Amniotic stem cell (primary cell): ENCODE measurements around the gene RABAC1.

Experiments used
- DNase-seq: peaks from one replicate; lab custom pipeline; 2025; lab: John Stamatoyannopoulos, UW

RABAC1 gene

DNA sequence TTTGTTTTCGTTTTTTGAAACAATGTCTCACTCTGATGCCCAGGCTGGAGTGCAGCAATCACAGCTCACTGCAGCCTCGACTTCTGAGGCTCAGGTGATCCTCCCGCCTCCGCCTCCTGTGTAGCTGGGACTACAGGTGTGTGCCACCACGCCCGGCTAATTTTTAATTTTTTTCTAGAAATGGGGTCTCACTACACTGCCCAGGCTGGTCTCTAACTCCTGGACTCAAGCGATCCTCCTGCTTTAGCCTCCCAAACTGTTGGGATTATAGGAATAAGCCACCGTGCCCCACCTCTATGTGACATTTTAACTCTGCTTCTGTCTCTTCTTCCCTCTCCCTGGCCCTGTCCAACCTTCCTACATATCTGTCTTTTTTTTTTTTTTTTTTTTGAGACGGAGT, 29.8 kb upstream of the RABAC1 start:
- no peak for DNase-seq

DNA sequence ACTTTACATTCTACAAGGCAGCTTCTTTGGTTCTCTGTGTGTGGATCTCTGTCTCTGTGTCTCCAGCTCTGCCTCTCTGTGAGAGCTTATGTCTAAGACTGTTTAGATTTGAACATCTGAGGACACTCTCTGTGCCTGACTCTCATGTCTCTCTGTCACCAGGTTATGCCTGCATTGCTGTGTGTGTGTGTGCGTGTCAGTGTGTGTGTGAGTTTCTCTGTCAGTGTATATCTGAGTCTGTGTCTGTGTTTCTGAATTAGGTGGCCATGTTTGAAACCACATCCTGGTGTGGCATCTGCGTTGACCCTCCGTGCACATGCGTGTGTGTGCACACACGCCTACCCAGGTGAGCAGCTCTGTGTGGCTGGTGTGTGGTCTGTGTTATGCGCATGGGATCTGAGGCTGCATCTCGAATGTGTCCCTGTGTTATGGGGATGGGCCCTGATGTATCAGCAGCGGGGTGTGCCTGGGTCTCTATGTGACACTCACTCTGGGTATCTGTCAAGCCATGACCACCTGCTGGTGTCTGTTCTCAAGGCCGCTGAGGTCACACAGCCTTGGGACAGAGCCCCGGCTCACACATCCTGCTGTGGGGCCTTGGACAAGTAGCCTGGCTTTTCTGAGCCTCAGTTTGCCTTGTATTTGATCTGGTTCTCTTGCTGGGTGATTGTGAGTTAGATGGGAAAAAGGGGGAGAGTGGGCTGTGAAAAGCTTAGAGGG, 28.2 kb upstream of the RABAC1 start:
- DNase-seq: no peak

DNA sequence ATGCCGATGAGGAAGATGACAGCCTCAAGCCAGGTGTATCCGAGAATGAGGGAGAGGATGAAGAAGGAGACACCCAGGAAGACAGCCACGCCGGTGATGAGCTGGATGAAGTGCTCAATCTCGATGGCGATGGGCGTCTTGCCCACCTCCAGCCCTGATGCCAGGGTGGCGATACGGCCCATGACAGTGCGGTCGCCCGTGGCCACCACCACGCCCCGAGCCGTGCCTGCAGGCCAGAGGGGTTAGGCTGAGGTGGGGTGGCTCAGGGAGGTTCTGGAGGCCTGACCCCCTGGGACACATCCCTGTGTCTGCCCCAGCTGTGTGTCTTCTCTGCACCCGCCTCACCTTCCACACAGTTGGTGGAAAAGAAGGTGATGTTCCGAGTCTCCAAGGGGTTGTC, 25.8 kb upstream of the RABAC1 start:
- DNase-seq: no peak

DNA sequence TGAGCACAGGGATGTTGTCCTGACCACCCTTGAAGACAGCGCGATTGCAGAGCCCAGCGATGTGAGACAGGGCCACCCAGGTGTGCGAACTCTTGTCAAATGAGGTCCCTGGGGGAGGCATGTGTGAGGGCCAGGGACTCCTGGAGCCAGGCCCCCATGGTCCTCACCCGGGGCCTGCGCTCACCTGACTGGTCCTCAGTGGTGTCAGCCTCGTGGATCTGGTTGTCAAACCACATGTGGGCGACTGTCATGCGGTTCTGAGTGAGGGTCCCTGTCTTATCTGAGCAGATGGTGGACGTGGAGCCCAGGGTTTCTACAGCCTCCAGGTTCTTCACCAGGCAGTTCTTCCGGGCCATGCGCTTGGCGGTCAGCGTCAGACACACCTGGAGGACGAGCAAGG, 22.6 kb upstream of the RABAC1 start:
- no peak for DNase-seq

DNA sequence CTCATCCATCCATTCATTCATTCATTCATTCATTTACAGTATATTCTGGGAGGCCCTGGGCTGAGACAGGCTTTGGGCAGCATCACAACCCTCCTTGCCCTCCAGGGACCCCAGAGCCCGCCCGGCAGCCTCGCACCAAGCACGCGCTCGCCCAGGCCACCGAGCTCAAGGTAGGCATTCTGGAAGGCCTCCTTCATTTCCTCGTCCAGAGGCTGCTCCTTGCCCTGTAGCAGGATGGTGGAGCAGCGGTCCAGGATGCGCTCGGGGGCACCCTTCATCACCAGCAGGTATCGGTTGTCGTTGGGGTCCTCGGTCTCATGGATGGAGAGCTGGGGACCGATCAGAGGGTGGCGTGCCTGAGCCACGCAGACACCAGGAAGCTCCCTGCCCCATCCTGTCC, 19.3 kb upstream of the RABAC1 start:
- no peak for DNase-seq

DNA sequence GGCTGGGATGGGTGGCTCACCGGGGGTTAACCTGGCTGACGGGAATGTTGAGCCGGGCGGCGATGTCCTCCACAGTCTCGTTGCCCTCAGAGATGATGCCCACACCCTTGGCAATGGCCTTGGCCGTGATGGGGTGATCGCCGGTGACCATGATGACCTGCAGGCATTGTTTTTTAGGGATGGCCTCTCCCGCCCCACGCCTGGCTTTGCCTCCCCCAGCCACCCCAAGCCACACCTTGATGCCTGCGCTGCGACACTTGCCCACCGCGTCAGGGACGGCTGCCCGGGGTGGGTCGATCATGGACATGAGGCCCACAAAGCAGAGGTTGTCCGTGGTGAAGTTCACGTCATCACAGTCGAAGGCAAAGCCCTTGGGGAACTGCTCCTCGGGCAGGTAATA, 18.8 kb upstream of the RABAC1 start:
- DNase-seq: no peak

DNA sequence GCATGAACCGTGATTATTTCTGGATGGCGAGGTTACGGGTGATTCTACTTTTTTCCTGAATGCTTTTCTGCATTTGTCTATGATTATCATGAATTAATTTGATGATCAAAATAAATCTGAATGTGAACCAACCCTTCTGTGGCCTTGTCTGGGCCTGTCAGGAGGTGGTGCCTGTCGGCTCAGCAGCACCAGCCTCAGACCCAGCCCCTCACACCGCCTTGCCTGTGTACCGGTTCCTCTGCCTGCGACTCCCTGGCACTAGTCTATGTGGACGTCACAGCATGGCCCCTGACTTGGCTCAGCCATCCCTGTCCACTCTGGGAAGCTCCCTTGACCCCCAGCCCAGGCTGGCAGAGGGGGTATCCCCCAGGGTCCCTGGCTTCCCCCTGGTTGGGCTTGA, 15.5 kb upstream of the RABAC1 start:
- DNase-seq: no peak

DNA sequence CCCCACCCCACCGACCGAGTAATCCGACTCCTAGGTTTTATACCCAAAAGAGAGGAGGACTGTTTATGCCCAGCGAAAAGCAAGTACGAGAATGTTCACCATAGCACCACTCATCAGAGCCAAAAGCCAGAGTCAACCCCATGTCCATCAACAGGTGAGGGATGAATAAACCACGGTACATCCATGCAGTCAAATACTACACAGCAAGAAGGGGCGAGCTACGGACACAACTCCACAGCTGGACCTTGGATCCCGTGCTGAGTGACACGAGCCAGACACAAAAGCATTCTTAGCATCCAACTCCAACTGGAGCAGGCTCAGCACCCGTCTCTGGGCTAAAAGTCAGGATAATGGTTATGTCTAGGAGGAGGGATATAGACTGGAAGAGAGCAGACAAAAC, 12.2 kb upstream of the RABAC1 start:
- no peak for DNase-seq

DNA sequence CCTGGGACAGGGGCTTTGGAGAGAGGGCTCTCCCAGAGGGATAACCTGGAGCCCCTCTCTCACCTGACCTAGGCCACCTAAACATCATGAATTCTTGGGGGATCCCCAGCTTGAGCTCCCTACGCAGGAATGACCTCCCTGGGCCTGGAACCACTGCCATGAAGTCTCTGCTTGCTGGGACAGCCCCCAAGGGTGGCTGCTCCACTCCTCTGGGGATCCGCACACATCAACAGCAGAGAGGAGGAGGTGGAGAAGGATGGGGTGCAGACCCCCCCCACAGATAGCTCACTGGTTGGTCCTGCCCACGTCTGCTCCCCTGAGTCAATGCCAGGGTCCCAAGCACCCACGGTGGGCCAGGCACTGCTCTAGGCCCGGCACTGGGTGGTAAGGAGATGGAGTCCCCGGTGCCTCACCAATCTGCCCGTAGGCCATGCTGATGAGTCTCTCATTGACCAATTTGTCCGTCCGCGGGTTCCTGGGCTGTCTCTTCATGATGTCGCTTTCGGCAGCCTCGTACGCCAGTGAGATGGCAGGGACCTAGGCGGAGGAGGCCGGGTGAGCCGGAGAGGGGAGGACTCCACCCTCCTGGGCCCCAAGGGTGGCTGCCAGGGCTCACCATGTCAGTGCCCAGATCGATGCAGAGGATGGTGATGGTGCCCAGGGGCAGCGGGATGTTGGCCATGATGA, 10.8 kb upstream of the RABAC1 start:
- DNase-seq: no peak

DNA sequence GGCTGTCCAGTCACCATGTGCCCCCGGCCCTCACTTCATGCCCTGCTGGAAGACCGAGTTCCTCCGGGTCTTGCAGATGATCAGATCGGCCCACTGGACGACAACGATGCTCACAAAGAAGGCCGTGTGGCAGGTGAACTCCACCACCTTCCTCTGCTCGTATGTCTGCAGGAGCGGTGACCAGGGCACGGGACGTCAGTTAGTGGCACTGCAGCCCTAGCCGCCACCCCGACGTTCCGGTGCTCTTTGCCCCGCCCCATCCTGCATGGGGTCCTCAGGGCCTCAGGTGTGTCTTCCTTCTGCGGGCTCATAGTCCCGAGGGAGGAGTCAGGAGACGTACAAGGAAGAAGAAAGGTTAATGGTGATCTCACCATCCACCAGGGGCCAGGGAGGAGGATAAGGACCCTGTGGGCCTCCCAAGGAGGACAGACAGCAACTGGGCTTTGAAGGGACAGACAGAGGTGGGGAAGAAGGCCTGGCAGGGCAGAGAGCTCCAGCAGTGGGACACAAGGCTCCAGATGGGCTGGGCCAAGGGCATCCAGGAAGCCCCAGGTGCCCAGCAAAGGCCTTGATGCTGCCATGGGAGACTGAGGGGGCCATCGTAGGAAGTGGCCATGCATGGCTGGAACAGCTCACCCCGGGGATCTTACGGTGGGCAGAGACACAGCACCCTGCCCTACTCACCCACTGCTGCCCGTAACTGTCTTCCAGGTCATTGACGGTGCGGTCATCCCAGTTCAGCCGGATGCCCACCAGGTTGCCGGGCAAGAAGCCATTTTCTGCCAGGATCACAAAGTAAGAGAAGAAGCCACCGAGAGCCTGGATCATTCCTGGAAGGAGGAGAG, 9.9 kb upstream of the RABAC1 start:
- DNase-seq: no peak

DNA sequence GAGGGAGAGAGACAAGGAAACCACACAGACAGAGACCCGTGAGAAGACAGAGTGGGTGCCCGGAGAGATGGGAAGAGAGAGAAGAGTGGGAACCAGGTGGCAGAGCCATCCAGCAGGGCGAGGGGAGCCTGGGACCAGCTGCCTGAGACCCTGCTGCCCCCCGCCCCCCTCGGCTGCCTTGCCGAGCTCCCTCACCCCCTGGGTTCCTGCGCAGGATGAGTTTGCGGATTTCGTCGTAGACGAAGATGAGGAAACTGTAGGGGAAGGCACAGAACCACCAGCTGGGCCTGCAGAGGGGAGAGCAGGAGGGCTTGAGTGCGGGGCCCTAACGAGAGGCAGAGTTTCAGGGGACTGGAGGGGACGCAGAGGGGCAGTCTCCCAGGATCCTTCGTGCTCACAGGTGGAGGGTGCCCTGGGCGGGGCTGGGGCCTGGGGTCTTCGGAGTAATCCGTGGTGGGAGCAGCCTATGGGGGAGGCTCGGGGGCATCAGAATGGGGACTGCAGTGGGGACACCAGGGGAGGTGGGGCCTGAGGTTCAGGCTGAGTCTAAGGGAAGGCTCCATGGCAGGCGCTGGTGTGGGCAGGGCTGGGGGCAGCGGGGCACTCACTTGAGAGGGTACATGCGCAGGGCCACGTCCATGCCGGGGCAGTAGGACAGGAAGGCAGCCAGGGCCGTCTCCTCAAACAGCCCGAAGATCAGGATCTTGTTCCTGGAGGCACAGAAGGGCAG, 8.1 kb upstream of the RABAC1 start:
- DNase-seq: no peak

DNA sequence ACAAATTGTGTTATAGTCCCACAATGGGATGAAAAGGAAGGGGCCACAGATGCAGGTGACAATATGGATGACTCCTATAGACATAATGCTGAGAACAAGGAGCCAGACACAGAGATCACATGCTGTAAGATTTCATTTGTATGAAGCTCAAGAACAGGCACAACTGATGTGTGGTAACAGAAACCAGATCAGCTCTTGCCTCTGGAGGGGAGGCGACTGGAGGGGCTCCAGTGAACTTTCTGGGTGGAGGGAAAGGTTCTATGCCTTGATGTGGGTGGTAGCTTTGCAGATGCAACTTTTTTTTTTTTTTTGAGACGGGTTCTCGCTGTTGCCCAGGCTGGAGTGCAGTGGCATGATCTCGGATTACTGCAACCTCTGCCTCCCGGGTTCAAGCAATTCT, 6.0 kb upstream of the RABAC1 start:
- DNase-seq: no peak

DNA sequence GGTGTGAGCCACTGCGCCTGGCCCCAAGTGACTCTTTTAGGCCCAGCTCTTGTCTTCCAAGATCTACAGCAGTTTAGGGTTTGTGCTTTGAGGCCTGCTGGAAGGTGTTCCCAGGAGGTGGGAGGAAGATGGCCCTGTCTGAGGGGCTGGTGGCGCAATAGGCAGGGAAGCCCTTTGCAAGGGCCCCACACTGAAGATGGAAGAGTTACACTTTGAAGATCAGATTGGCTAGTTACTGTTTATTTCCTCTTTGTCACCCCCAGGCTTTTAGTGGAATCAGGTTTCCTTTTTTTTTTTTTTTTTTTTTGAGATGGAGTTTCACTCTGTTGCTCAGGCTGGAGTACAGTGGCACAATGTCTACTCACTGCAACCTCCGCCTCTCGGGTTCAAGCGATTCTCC, 1.9 kb upstream of the RABAC1 start:
- DNase-seq: no peak

DNA sequence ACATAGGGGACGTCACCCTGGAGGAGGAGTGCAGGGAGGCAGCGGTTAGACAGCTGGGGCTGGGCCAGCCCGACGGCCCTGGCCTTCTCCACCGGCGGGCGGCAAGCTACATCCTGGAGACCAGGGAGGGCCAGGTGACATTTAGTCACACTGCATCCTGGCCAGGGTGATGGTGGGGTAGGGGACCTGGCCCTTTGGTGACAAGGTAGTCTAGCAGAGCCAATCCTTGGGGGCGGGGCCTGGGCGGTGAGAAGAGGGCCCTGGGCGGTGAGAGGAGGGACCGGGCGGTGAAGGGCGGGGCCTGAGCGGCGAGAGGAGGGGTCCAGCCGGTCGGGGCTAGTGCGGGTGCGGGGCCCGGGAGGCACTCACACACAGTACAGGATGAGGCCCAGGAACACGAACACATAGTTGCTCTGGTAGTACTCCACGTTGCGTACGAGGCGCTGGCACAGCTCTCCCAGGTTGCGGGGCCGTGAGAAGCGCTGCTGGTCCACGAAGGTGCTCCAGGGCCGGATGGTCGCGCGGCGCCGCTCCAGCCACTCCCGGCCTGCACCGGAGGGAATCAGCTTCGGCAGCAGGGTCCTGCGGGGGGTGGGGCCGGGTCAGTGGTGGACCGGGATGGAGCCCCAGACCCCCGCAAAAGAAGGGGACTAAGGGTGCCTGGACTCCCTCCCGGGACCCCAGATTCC, 610 bp downstream of the RABAC1 start:
- peak; percentile 81 for DNase-seq

DNA sequence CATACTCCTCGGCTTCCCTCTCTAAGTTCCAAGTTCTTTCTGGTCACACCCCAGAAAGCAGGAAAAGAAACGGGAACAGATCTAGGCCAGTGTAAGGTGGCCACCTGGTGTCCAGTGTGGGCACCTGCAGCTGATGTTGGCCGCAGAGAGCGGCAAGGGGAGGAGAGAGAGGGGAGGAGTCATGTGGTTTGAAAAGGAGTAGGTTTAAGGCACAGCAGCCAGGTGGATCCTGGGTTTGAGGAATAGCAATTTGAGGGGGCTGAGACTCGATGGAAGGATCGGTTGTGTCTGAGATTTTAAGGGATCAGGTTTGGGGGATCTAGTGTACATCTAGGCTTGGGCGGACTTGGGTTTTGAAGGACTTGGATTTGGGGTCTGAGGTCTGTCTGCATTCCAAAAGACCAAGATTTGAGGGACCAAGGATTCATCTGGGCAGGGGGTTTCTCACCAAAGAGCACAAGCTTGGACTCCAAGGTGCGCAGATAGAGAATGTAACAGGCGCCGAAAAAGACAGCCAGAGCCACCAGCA, 1.2 kb downstream of the RABAC1 start:
- DNase-seq: peak; percentile 80

DNA sequence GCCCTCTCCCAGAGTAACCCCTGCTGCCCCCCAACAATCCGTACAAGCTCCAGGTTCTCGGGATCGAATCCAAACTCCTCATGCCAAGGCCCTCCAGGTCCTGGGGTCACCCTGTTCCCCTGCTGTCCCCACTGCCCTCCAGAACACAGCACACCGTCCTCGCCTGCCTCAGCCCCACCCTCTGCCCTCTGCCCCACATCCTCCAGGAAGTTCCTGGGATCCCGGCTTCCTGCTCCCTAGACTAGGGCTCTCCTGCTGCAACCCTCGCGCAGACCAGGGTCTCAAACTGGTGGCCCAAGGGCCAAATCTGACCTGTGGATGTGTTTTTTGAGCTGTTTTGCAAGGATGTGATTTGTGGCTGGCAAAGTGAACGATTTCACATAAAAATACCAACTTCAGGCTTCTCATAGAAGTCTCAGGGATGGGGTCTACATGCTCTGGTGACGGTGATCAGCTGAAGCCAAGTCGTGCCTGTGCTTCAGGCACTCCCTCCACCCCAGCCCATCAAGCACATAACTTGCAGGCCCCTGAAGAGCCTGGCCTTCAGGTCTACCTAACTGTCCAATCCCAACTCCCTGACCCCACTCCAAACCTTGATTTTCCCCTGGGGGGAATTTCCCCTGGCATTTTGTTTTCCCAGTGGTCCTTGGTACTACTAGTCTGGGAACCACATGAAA, 1.8 kb downstream of the RABAC1 start:
- DNase-seq: no peak

DNA sequence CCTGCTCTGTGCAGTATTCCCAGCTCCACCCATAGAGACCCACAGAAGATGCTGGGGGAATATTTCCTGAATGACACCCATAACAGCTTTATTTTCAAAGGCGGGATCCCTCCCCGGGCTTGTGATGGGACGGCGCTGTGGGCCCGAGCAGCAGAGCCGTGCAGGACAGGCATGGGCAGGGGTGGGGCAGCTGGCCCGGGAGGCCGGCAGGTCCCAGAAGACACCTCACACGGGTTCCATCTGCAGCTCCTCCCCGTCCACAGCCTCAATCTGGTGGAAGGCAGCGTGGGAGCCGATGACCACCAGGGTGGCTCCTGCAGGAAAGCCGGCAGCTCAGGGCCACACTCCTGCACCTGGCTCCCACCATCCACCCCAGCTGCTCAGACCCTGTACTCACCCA, 2.5 kb downstream of the RABAC1 start:
- no peak for DNase-seq

DNA sequence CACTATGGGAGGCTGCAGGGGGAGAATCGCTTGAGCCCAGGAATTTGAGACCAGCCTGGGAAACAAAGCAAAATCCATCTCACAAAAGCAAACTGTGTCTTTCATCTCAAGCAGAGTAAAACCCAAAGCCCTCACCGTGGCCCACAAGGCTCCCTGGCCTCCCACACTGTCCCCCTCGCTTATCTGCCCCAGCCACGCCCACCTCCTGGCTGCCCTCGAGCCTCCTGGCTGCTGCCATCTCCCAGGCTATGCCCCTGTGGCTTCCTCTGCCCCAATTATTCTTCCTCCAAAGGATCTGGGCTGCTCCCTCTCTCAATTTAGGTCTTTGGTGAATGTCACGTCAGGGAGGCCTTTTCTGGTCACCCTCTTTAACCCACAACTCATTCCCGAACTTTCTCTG, 3.6 kb downstream of the RABAC1 start:
- DNase-seq: no peak

DNA sequence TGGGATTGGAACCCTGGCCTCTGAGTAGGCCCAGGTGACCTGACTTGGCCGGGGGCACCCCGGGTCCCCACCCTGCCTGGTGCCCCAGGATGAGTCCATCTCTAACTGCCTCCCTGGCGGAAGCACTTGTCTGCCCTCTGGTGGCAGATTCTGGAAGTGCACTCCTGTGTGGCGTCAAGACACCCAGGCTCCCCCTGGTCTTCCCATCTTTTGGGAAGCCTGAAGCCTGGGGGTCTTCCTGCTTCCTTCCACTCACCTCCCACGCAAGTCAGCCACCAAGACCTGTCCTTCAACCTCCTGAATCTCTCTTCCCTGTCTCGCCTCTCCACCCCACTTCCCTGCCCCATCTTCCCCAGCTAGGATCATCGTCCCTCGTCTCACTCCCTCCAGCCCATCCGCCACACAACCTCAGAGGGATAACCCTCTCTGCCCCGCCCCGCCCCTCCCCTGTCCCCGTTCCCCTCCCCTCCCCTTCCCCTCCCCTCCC, 7.4 kb downstream of the RABAC1 start:
- no peak for DNase-seq

DNA sequence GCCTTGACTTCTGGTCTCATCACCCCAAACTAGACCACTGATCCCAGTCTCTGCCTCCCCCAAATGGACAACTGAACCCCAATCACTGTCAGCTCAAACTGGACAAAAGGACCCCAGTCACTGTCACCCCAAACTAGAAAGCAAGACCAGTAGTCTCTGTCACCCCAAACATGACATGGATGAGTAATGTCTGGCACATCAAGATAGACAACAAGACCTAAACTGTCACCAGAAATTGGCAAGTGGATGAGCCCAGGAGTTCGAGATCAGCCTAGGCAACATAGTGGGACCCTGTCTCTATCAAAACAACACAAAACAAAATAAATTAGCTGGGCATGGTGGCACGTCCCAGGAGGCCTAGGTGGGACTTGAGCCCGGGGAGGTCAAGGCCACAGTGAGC, 12.0 kb downstream of the RABAC1 start:
- DNase-seq: no peak
